Nephron progenitor cell (in vitro differentiated cells): ENCODE results near the gene HS1BP3.

ENCODE experiments used
- DNase-seq: peaks from one replicate; pipeline ENCODE4 v3.0.0; 2021
- H3K27ac Mint-ChIP-seq: 2 replicates; pipeline ENCODE4 v1.8.0; 2021; ENCODE audit warnings: mild to moderate bottlenecking, moderate library complexity, mixed read lengths
- H3K27me3 Mint-ChIP-seq: 2 replicates; pipeline ENCODE4 v1.8.0; 2021; ENCODE audit warnings: mild to moderate bottlenecking, low read depth, mixed read lengths; ENCODE audit not compliant: poor library complexity
- H3K36me3 Mint-ChIP-seq: 2 replicates; pipeline ENCODE4 v1.8.0; 2021; ENCODE audit warnings: low read depth, mixed read lengths
- H3K4me1 Mint-ChIP-seq: 2 replicates; pipeline ENCODE4 v1.8.0; 2021; ENCODE audit warnings: mixed read lengths
- H3K4me3 Mint-ChIP-seq: 2 replicates; pipeline ENCODE4 v1.8.0; 2021; ENCODE audit warnings: mild to moderate bottlenecking, moderate library complexity, mixed read lengths
- H3K9me3 Mint-ChIP-seq: 2 replicates; pipeline ENCODE4 v1.8.0; 2021; ENCODE audit warnings: mild to moderate bottlenecking, moderate library complexity, mixed read lengths
- CTCF ChIP-seq: fragments of 200-600 bp; sonication (generic); IDR thresholded peaks from 2 replicates; pipeline ENCODE4 v1.5.0; 2021; ENCODE audit warnings: antibody characterized with exemption

HS1BP3 gene

DNA sequence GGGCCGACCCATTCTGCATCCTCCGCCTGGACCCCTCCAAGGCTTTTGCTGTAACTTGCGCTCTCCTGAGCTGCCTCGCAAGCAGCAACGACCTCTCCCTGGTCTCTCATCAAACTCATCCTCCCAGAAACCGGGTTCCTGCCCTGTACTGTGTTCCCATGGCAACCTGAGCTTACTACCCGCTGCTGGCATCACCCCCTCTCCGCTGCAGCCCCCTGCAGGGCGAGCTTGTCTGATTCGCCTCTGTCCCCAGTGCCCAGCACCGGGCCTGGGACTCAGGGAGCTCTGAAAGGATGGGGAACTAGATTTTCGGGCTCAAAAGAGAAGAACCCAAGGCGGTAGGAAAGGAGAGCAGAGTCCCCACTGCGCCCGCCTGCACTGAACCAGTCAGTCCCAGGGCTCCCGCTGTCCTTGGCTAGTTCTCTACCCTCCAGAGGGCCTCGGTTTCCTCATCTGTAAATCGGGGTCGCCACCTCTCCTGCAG, 463 bp downstream of the HS1BP3 start:
- DNase-seq, result no peak
- H3K36me3 Mint-ChIP-seq, result no peaks in the 10 kb centered on the region
- no peak for TF ChIP-seq CTCF
- no peak overlapping the region for H3K27ac Mint-ChIP-seq
- H3K4me3 Mint-ChIP-seq, result peak overlapping the region; percentile 83
- peaks cover 21% of the 10 kb centered on the region for H3K27me3 Mint-ChIP-seq
- H3K4me1 Mint-ChIP-seq, result peaks cover 48% of the 10 kb centered on the region
- H3K9me3 Mint-ChIP-seq, result no peaks in the 10 kb centered on the region

DNA sequence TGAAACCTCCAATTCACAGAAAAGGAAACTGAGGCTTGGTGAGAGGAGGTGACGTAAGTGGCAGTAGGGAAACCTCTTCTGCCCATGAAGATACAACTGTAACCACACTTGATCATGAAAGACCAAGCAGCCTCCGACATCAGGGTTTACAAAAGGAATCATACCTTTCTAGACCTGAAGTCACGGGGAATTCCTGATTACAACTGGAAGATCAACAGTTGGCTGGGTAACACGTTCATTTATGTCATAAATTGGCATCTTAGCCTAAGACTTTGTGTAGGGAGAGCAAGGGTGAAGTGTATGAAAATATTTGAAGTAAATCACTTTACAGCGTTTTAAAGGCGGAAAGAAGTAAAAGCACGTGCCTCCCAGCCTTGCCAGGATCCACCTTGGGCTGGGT, 922 bp downstream of the HS1BP3 start:
- Mint-ChIP-seq H3K36me3 (no peaks in the 10 kb centered on the region), H3K4me1 (peaks cover 48% of the 10 kb centered on the region), H3K9me3 (no peaks in the 10 kb centered on the region), H3K27ac (no peak overlapping the region), H3K27me3 (peaks cover 18% of the 10 kb centered on the region), H3K4me3 (peak overlapping the region; percentile 83)
- no peak for DNase-seq
- no peak for TF ChIP-seq CTCF

- H3K4me3 Mint-ChIP-seq, result peak overlapping the region; percentile 83
- H3K4me1 Mint-ChIP-seq, result peaks cover 48% of the 10 kb centered on the region
- H3K36me3 Mint-ChIP-seq, result no peaks in the 10 kb centered on the region
- peaks cover 18% of the 10 kb centered on the region for H3K27me3 Mint-ChIP-seq
- DNase-seq, result no peak
- no peaks in the 10 kb centered on the region for H3K9me3 Mint-ChIP-seq
- no peak for TF ChIP-seq CTCF
- peak overlapping the region; percentile 27 for H3K27ac Mint-ChIP-seq
Measured at GRCh38 chr2:20649576-20649975, 1.3 kb downstream of the HS1BP3 start.

DNA sequence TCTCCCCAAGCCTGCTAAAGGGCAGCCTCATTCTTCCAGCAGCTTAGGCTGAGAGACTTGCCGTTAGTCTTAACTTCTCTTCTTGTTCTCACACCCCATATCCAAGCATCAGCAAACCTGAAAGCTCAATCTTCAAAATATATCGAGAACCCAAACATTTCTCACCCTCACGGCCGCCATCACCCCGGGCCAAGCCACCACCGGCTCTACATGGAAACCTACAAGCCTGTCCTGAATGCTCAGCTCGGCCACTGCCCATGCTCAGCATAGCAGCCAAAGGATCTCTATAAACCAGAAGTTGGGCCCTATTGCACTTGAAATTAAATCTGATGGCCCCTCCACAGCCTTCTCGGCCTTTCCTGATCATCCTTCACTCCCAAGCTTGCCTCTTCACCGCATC, 2.1 kb downstream of the HS1BP3 start:
- no peak for DNase-seq
- TF ChIP-seq CTCF, result no peak
- peak overlapping the region; percentile 83 for H3K4me3 Mint-ChIP-seq
- H3K27me3 Mint-ChIP-seq, result peaks cover 22% of the 10 kb centered on the region
- H3K27ac Mint-ChIP-seq, result no peak overlapping the region
- H3K36me3 Mint-ChIP-seq, result no peaks in the 10 kb centered on the region
- no peaks in the 10 kb centered on the region for H3K9me3 Mint-ChIP-seq
- peaks cover 48% of the 10 kb centered on the region for H3K4me1 Mint-ChIP-seq

DNA sequence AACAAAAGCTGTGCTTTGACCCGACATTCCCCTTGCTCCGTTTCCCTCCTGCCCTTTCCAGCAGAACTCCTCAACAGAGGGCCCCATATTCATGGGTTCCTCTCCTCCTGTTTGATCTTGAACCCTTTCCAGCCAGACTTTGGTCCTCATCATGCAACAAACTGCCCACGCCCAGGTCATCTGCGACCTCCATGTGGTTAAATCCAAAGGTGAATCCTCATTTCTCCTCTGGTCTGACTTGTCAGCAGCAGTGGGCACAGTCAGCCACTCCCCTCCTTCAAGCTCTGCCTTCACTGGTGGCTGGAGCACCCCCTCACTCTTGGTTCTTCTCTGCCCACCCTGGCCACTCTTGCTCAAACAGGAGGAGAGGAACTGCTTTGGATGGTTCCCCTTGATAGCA, 2.7 kb downstream of the HS1BP3 start:
- DNase-seq, result no peak
- Mint-ChIP-seq H3K9me3 (no peaks in the 10 kb centered on the region), H3K27ac (peak overlapping the region; percentile 23), H3K4me1 (peaks cover 48% of the 10 kb centered on the region), H3K36me3 (no peaks in the 10 kb centered on the region), H3K4me3 (peak overlapping the region; percentile 41), H3K27me3 (peaks cover 22% of the 10 kb centered on the region)
- TF ChIP-seq CTCF, result no peak

GRCh38 chr2:20647738-20648137, 3.2 kb downstream of the HS1BP3 start:
- H3K4me1 Mint-ChIP-seq, result peaks cover 48% of the 10 kb centered on the region
- H3K36me3 Mint-ChIP-seq, result no peaks in the 10 kb centered on the region
- no peak for DNase-seq
- no peak for TF ChIP-seq CTCF
- peak overlapping the region; percentile 23 for H3K27ac Mint-ChIP-seq
- peak overlapping the region; percentile 41 for H3K4me3 Mint-ChIP-seq
- peaks cover 20% of the 10 kb centered on the region for H3K27me3 Mint-ChIP-seq
- H3K9me3 Mint-ChIP-seq, result no peaks in the 10 kb centered on the region
